CD8-positive, alpha-beta memory T cell (primary cell): ENCODE results near the gene SH3RF2. TPM values are rescaled to one million over a fixed set of nuclear protein-coding genes. Genes with fewer than 3 reads are reported as not detected.

Source experiments
- CTCF ChIA-PET: fragments of 350-600 bp; sonication (Branson Sonifier 250); formaldehyde crosslinking; loops from one replicate; lab custom pipeline; 2021; ENCODE audit warnings: antibody characterized with exemption; lab: Charles Lee
- POLR2A ChIA-PET: fragments of 350-600 bp; sonication (Branson Sonifier 250); formaldehyde crosslinking; loops from one replicate; lab custom pipeline; 2021; ENCODE audit warnings: antibody characterized with exemption; lab: Charles Lee
- DNase-seq, 5 donors: peaks; one replicate each; pipeline versions ENCODE4 v3.0.0 to v3.0.0-alpha.2; 2020 to 2022; ENCODE audit warnings: mixed read lengths in 1 of 5
- H3K27ac ChIP-seq: one replicate; pipeline ENCODE4 v1.7.0; 2013; ENCODE audit warnings: low read depth, mild to moderate bottlenecking, low read length, moderate library complexity
- H3K27me3 ChIP-seq: 2 replicates; pipeline ENCODE4 v1.7.0; 2013; ENCODE audit warnings: low read length, mild to moderate bottlenecking; ENCODE audit not compliant: insufficient read depth, poor library complexity, severe bottlenecking
- H3K36me3 ChIP-seq: 2 replicates; pipeline ENCODE4 v1.7.0; 2013; ENCODE audit warnings: mild to moderate bottlenecking, low read length, moderate library complexity; ENCODE audit not compliant: insufficient read depth
- H3K4me1 ChIP-seq: 2 replicates; pipeline ENCODE4 v1.7.0; 2013; ENCODE audit warnings: mild to moderate bottlenecking, low read length, moderate library complexity; ENCODE audit not compliant: insufficient read depth
- H3K4me3 ChIP-seq: 2 replicates; pipeline ENCODE4 v1.7.0; 2013; ENCODE audit warnings: mild to moderate bottlenecking, low read length
- H3K9me3 ChIP-seq: 2 replicates; pipeline ENCODE4 v1.7.0; 2013; ENCODE audit warnings: mild to moderate bottlenecking, low read length
- H3K27ac Mint-ChIP-seq, 8 donors: one replicate each; pipeline ENCODE4 v1.8.0; 2020 to 2021; ENCODE audit warnings: mixed read lengths in 8 of 8, mild to moderate bottlenecking in 6 of 8, inconsistent platforms in 3 of 8, moderate library complexity in 3 of 8
- H3K27me3 Mint-ChIP-seq, 2 donors: one replicate each; pipeline ENCODE4 v1.8.0; 2020 to 2021; ENCODE audit warnings: mixed read lengths in 2 of 2, mild to moderate bottlenecking in 1 of 2, moderate library complexity in 1 of 2
- H3K36me3 Mint-ChIP-seq, 3 donors: one replicate each; pipeline ENCODE4 v1.8.0; 2020 to 2021; ENCODE audit warnings: mixed read lengths in 3 of 3, inconsistent platforms in 1 of 3, mild to moderate bottlenecking in 1 of 3
- H3K4me1 Mint-ChIP-seq, 3 donors: one replicate each; pipeline ENCODE4 v1.8.0; 2020 to 2021; ENCODE audit warnings: mixed read lengths in 3 of 3, inconsistent platforms in 1 of 3, mild to moderate bottlenecking in 1 of 3
- H3K4me3 Mint-ChIP-seq, 7 donors: one replicate each; pipeline ENCODE4 v1.8.0; 2020 to 2021; ENCODE audit warnings: mixed read lengths in 7 of 7, mild to moderate bottlenecking in 6 of 7, moderate library complexity in 4 of 7, inconsistent platforms in 2 of 7
- H3K9me3 Mint-ChIP-seq, 5 donors: one replicate each; pipeline ENCODE4 v1.8.0; 2020 to 2022; ENCODE audit warnings: mixed read lengths in 5 of 5, mild to moderate bottlenecking in 3 of 5, moderate library complexity in 2 of 5, inconsistent platforms in 1 of 5
- polyA plus RNA-seq: library from polyadenylated mRNA; unstranded; fragments of 300-500 nt; fragmentation: Illumina TruSeq; gene quantifications from one replicate; pipeline ENCODE4 v1.2.3, GENCODE V29; 2021
- total RNA-seq, 2 experiments: library from RNA; stranded (reverse); gene quantifications; one replicate each; pipeline ENCODE4 v1.2.3, GENCODE V29; 2021

SH3RF2 gene
- total and polyA plus RNA-seq, 3 experiments from 2014 or later, result 0.09 to 0.51 TPM; not detected in 1

- ChIA-PET POLR2A (no interaction called here), CTCF (no interaction called here)
- Mint-ChIP-seq H3K9me3 (peaks cover 0 to 2% (median 0%) of the 10 kb centered on the region in 5 donors), H3K36me3 (no peaks in the 10 kb centered on the region), H3K4me3 (no peak overlapping the region), H3K27me3 (peaks cover 2 to 10% of the 10 kb centered on the region in 2 donors), H3K4me1 (no peaks in the 10 kb centered on the region), H3K27ac (no peak overlapping the region)
- no peaks in the 10 kb centered on the region for H3K36me3 ChIP-seq
- H3K4me3 ChIP-seq, result no peak overlapping the region
- H3K9me3 ChIP-seq, result no peaks in the 10 kb centered on the region
- no peak overlapping the region for H3K27ac ChIP-seq
- no peaks in the 10 kb centered on the region for H3K4me1 ChIP-seq
- no peaks in the 10 kb centered on the region for H3K27me3 ChIP-seq
- no peak for DNase-seq
Observed at GRCh38 chr5:146025114-146025680, 88.8 kb downstream of the SH3RF2 start.

- Mint-ChIP-seq H3K27me3 (peaks cover 1 to 10% of the 10 kb centered on the region in 2 donors), H3K27ac (no peak overlapping the region), H3K4me3 (no peak overlapping the region), H3K36me3 (no peaks in the 10 kb centered on the region), H3K9me3 (peaks cover 0 to 2% (median 0%) of the 10 kb centered on the region in 5 donors), H3K4me1 (no peaks in the 10 kb centered on the region)
- no peaks in the 10 kb centered on the region for H3K36me3 ChIP-seq
- H3K9me3 ChIP-seq, result no peaks in the 10 kb centered on the region
- POLR2A ChIA-PET, result no interaction called here
- DNase-seq, result no peak
- H3K27me3 ChIP-seq, result no peaks in the 10 kb centered on the region
- no peak overlapping the region for H3K27ac ChIP-seq
- CTCF ChIA-PET, result interaction anchor here (1.4 kb wide), 1 partner anchor 15 kb away, joined by 3 read pairs; no protein-coding TSS in a partner anchor
- no peak overlapping the region for H3K4me3 ChIP-seq
- no peaks in the 10 kb centered on the region for H3K4me1 ChIP-seq
Observed at GRCh38 chr5:146025681-146026080, 89.3 kb downstream of the SH3RF2 start.

GRCh38 chr5:146026307-146027010, 90.1 kb downstream of the SH3RF2 start:
- H3K36me3 ChIP-seq, result no peaks in the 10 kb centered on the region
- Mint-ChIP-seq H3K4me1 (no peaks in the 10 kb centered on the region), H3K27ac (no peak overlapping the region), H3K9me3 (peaks cover 0 to 2% (median 0%) of the 10 kb centered on the region in 5 donors), H3K36me3 (no peaks in the 10 kb centered on the region), H3K27me3 (peaks cover 1 to 10% of the 10 kb centered on the region in 2 donors), H3K4me3 (no peak overlapping the region)
- CTCF ChIA-PET, result interaction anchor here (1.4 kb wide), 1 partner anchor 14 kb away, joined by 3 read pairs; no protein-coding TSS in a partner anchor
- H3K4me3 ChIP-seq, result no peak overlapping the region
- no peaks in the 10 kb centered on the region for H3K9me3 ChIP-seq
- H3K27me3 ChIP-seq, result no peaks in the 10 kb centered on the region
- H3K27ac ChIP-seq, result no peak overlapping the region
- H3K4me1 ChIP-seq, result no peaks in the 10 kb centered on the region
- POLR2A ChIA-PET, result no interaction called here
- DNase-seq, result no peak

GRCh38 chr5:146027751-146028150, 91.4 kb downstream of the SH3RF2 start:
- Histone ChIP-seq H3K4me1 (no peaks in the 10 kb centered on the region), H3K36me3 (no peaks in the 10 kb centered on the region), H3K27me3 (no peaks in the 10 kb centered on the region), H3K27ac (no peak overlapping the region), H3K9me3 (no peaks in the 10 kb centered on the region), H3K4me3 (no peak overlapping the region)
- Mint-ChIP-seq H3K4me1 (no peaks in the 10 kb centered on the region), H3K36me3 (no peaks in the 10 kb centered on the region), H3K27me3 (peaks cover 1 to 10% of the 10 kb centered on the region in 2 donors), H3K4me3 (no peak overlapping the region), H3K9me3 (peaks cover 0 to 2% (median 0%) of the 10 kb centered on the region in 5 donors), H3K27ac (no peak overlapping the region)
- no peak for DNase-seq
- POLR2A ChIA-PET, result no interaction called here
- CTCF ChIA-PET, result interaction anchor here (1.1 kb wide), 1 partner anchor 27 kb away, joined by 3 read pairs; no protein-coding TSS in a partner anchor

GRCh38 chr5:146032911-146033310, 96.5 kb downstream of the SH3RF2 start:
- no peak overlapping the region for H3K27ac Mint-ChIP-seq
- Histone ChIP-seq H3K4me3 (no peak overlapping the region), H3K9me3 (no peaks in the 10 kb centered on the region), H3K4me1 (no peaks in the 10 kb centered on the region), H3K36me3 (no peaks in the 10 kb centered on the region), H3K27me3 (no peaks in the 10 kb centered on the region), H3K27ac (no peak overlapping the region)
- no peaks in the 10 kb centered on the region for H3K36me3 Mint-ChIP-seq
- H3K27me3 Mint-ChIP-seq, result no peaks in the 10 kb centered on the region
- no peaks in the 10 kb centered on the region for H3K9me3 Mint-ChIP-seq
- H3K4me1 Mint-ChIP-seq, result no peaks in the 10 kb centered on the region
- POLR2A ChIA-PET, result no interaction called here
- CTCF ChIA-PET, result no interaction called here
- H3K4me3 Mint-ChIP-seq, result no peak overlapping the region
- no peak for DNase-seq

GRCh38 chr5:146034127-146034526, 97.7 kb downstream of the SH3RF2 start:
- no peaks in the 10 kb centered on the region for H3K4me1 Mint-ChIP-seq
- H3K4me3 ChIP-seq, result no peak overlapping the region
- POLR2A ChIA-PET, result no interaction called here
- no peak overlapping the region for H3K27ac ChIP-seq
- H3K27me3 Mint-ChIP-seq, result no peaks in the 10 kb centered on the region
- CTCF ChIA-PET, result no interaction called here
- no peak for DNase-seq
- no peaks in the 10 kb centered on the region for H3K4me1 ChIP-seq
- no peak overlapping the region for H3K4me3 Mint-ChIP-seq
- H3K9me3 Mint-ChIP-seq, result no peaks in the 10 kb centered on the region
- H3K27me3 ChIP-seq, result no peaks in the 10 kb centered on the region
- H3K36me3 Mint-ChIP-seq, result no peaks in the 10 kb centered on the region
- H3K9me3 ChIP-seq, result no peaks in the 10 kb centered on the region
- H3K27ac Mint-ChIP-seq, result no peak overlapping the region
- no peaks in the 10 kb centered on the region for H3K36me3 ChIP-seq

GRCh38 chr5:146034605-146035004, 98.2 kb downstream of the SH3RF2 start:
- H3K4me1 Mint-ChIP-seq, result no peaks in the 10 kb centered on the region
- no peaks in the 10 kb centered on the region for H3K4me1 ChIP-seq
- ChIA-PET POLR2A (no interaction called here), CTCF (no interaction called here)
- H3K36me3 Mint-ChIP-seq, result no peaks in the 10 kb centered on the region
- H3K27ac ChIP-seq, result no peak overlapping the region
- H3K27me3 Mint-ChIP-seq, result no peaks in the 10 kb centered on the region
- H3K27ac Mint-ChIP-seq, result no peak overlapping the region
- H3K9me3 Mint-ChIP-seq, result no peaks in the 10 kb centered on the region
- DNase-seq, result no peak
- no peak overlapping the region for H3K4me3 Mint-ChIP-seq
- H3K27me3 ChIP-seq, result no peaks in the 10 kb centered on the region
- H3K9me3 ChIP-seq, result no peaks in the 10 kb centered on the region
- no peaks in the 10 kb centered on the region for H3K36me3 ChIP-seq
- no peak overlapping the region for H3K4me3 ChIP-seq

GRCh38 chr5:146039420-146039819, 103.0 kb downstream of the SH3RF2 start:
- Histone ChIP-seq H3K4me3 (no peak overlapping the region), H3K9me3 (no peaks in the 10 kb centered on the region), H3K27me3 (no peaks in the 10 kb centered on the region), H3K27ac (no peak overlapping the region), H3K4me1 (no peaks in the 10 kb centered on the region), H3K36me3 (no peaks in the 10 kb centered on the region)
- Mint-ChIP-seq H3K4me3 (no peak overlapping the region), H3K9me3 (peaks cover 0 to 2% (median 0%) of the 10 kb centered on the region in 5 donors), H3K4me1 (no peaks in the 10 kb centered on the region), H3K36me3 (no peaks in the 10 kb centered on the region), H3K27ac (no peak overlapping the region), H3K27me3 (peaks cover 0 to 2% of the 10 kb centered on the region in 2 donors)
- ChIA-PET CTCF (no interaction called here), POLR2A (no interaction called here)
- DNase-seq, result no peak
